ENCODE results near the gene DDC.

Gene DDC

GRCh38 chr7:50427518-50427917 is 137.7 kb downstream of the DDC start:
- no peak for TF ChIP-seq CTCF (IDR thresholded peaks at IDR 0.05; ENCODE audit: low read depth, low read length)
- DNase-seq (ENCODE audit: extremely low read depth, low read depth), result no peak

GRCh38 chr7:50426280-50427045 is 138.7 kb downstream of the DDC start:
- DNase-seq (ENCODE audit: extremely low read depth, low read depth), result no peak
- no peak for TF ChIP-seq CTCF (IDR thresholded peaks at IDR 0.05; ENCODE audit: low read depth, low read length)

GRCh38 chr7:50425318-50425717 is 139.9 kb downstream of the DDC start:
- no peak for DNase-seq (ENCODE audit: extremely low read depth, low read depth)

GRCh38 chr7:50423860-50424259 is 141.3 kb downstream of the DDC start:
- no peak for TF ChIP-seq CTCF (IDR thresholded peaks at IDR 0.05; ENCODE audit: low read depth, low read length)

More at GRCh38 chr7:50425318-50425717, 139.9 kb downstream of the DDC start:
- TF ChIP-seq CTCF (IDR thresholded peaks at IDR 0.05; ENCODE audit: low read depth, low read length), result no peak

GRCh38 chr7:50422858-50423257 is 142.3 kb downstream of the DDC start:
- no peak for DNase-seq (ENCODE audit: extremely low read depth, low read depth)
- no peak for TF ChIP-seq CTCF (IDR thresholded peaks at IDR 0.05; ENCODE audit: low read depth, low read length)

More at GRCh38 chr7:50423860-50424259, 141.3 kb downstream of the DDC start:
- DNase-seq (ENCODE audit: extremely low read depth, low read depth), result no peak

GRCh38 chr7:50421043-50421442 is 144.2 kb downstream of the DDC start:
- DNase-seq (ENCODE audit: extremely low read depth, low read depth), result no peak
- TF ChIP-seq CTCF (IDR thresholded peaks at IDR 0.05; ENCODE audit: low read depth, low read length), result no peak

- TF ChIP-seq CTCF (IDR thresholded peaks at IDR 0.05; ENCODE audit: low read depth, low read length), result no peak
- DNase-seq (ENCODE audit: extremely low read depth, low read depth), result no peak
Observed at GRCh38 chr7:50418526-50419290, 146.5 kb downstream of the DDC start.

All from AG09319 (cell line).